ENCODE results near the gene RFFL.
A peak's percentile ranks its signal among the peaks of the same experiment; 100 is the strongest.

RFFL gene

DNA sequence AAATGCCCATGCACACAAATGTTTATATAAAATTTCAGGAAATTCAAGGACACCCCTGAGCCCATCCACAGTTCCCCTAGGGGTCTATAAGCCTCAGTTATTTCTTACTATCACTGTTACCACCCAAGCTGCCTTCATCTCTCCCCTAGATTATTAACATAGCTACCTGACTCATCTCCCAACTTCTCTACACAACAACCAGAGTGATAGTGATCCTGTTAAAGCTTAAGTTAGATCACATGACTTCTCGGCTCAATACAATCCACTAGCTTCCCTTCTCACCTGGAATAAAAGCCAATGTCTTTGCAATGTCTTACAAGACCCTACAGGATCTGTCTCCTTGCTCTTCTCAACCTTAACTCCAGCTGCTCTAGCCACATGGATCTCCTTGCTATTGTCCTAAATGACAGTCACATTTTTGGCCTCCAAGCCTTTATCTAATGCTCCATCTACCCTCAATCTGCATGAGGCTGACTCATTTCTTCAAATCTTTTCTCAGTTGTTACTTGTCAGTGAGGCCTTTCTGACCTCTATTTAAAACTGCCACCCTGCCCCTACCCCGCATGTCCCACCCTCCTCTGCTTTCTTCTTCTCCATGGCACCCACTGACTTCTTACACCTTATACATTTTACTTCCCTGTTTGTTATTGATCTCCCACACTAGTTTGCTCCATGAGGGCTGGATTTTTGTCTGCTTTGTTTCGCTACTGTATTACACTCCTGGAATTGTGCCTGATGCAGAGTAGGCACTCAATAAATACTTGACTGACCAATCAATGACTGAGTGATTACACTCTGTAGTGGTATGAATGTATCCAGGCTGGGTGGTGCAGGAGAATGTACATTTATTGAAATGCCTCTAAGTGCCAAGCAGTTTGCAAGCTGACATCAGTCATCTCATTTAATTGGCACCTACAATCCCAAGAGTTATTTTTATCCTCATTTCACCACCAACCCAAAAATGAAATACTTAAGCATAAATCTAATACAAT lies 88.4 kb downstream of the RFFL start:
- DNase-seq (ENCODE audit: low read depth in 2 of 2), result no peak

DNA sequence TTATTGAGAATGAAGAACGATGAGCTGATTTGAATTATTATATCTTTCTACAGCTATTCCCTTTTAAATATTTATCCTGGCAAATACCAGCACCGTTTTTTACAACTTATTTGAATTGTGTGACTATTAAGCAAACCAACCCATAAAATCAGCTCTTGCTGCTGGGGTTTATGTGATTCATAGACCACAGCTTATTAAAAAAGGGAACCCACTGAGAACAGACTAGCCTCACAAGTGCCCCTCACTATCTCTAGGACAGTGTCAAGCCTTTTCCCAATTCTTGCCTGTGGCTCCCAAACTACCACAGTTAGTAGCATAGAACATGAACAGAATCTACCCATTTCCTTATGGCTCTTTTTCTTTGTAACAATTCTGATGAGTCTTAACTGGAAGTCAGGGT lies 89.3 kb downstream of the RFFL start:
- DNase-seq (ENCODE audit: low read depth in 2 of 2), result no peak

DNA sequence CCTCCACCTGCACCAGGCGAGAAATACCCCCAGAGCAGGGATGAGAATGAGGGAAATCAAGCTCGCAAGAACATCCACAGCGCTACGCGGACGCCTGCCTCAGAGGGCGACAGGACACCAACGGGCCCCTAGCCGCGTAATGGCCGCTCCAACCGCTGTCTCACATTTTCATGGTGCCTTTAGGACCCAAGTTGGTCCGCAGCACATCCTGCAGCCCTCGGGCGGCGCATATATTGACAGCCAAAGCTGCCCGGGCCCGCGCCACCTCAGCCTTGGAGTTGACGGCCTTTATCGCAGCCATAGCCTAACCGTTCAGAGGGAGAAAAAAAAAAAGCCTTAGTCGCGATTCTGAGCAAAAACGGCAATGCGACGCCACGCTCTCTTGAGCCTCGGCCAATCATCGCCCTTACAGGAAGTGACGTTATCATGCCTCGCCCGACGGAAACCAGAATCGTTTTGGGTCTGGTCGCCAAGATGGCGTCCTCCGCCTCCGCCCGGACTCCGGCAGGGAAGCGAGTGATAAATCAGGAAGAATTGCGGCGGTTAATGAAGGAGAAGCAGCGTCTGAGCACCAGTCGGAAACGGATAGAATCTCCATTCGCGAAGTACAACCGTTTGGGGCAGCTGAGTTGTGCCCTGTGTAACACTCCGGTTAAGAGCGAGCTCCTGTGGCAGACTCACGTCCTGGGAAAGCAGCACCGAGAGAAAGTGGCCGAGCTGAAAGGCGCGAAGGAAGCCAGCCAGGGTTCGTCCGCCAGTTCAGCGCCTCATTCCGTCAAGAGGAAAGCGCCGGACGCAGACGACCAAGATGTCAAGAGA lies 102.2 kb downstream of the RFFL start, which contains the start of the genes CCT6B and ZNF830:
Gene CCT6B (minus strand): TSS at position 368 of the 819 bp plus-strand sequence. CDS start 67 bp downstream, at position 301.
Gene ZNF830 (plus strand): TSS at position 448 of the 819 bp plus-strand sequence. CDS start 27 bp downstream, at position 475.
- DNase-seq (ENCODE audit: low read depth in 2 of 2), result peak; percentile 85 to 86

DNA sequence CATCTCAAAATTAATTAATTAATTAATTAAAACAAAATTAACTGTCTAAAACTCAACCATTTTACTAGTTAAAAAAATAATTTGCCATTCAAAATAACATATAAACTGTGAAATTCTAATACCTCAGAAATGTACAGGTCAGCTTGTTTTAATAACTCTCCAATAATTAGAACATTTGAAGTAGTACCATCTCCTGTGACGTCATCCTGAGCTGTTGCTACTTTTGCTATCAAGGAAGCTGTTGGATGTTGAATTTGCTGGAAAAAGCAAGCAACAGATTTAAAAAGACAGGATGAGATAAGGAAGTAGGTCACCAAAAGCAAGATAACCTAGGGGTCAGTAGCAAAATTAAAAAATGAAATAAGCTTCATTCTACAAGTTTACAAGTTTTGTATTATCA lies 105.1 kb downstream of the RFFL start:
- DNase-seq (ENCODE audit: low read depth in 2 of 2), result no peak
